Measurements from ENCODE around the gene SCN2A. TPM values are rescaled to one million over a fixed set of nuclear protein-coding genes. Genes with fewer than 3 reads are reported as not detected.

Gene SCN2A
- total RNA-seq, 2 experiments from 2014 or later, result not detected

GRCh38 chr2:165407466-165407865 is 168.3 kb downstream of the SCN2A start:
- DNase-seq, result no peak
- CTCF ChIA-PET, result no interaction called here
- no peaks in the 10 kb centered on the region for H3K9me3 Mint-ChIP-seq
- no peak overlapping the region for H3K27ac Mint-ChIP-seq
- intact Hi-C loops (cut with micrococcal nuclease), result loop anchor here (10.0 kb wide), 1 partner anchor 413 kb away; no protein-coding TSS in a partner anchor
- no peaks in the 10 kb centered on the region for H3K36me3 Mint-ChIP-seq
- H3K4me3 Mint-ChIP-seq, result no peak overlapping the region
- POLR2A ChIA-PET, result no interaction called here
- peaks cover 5% of the 10 kb centered on the region for H3K27me3 Mint-ChIP-seq
- no peaks in the 10 kb centered on the region for H3K4me1 Mint-ChIP-seq (ENCODE audit: low read depth)

- Mint-ChIP-seq H3K4me3 (no peak overlapping the region), H3K27ac (no peak overlapping the region), H3K27me3 (peaks cover 5% of the 10 kb centered on the region), H3K9me3 (no peaks in the 10 kb centered on the region), H3K36me3 (no peaks in the 10 kb centered on the region), H3K4me1 (ENCODE audit: low read depth) (no peaks in the 10 kb centered on the region)
- no peak for DNase-seq
- POLR2A ChIA-PET, result no interaction called here
- intact Hi-C loops (cut with micrococcal nuclease), result loop anchor here (10.0 kb wide), 1 partner anchor 413 kb away; no protein-coding TSS in a partner anchor
- CTCF ChIA-PET, result no interaction called here
Observed at GRCh38 chr2:165408186-165408585, 169.0 kb downstream of the SCN2A start.

GRCh38 chr2:165410276-165410675 is 171.1 kb downstream of the SCN2A start:
- Mint-ChIP-seq H3K4me1 (ENCODE audit: low read depth) (no peaks in the 10 kb centered on the region), H3K36me3 (no peaks in the 10 kb centered on the region), H3K4me3 (no peak overlapping the region), H3K27me3 (peaks cover 3% of the 10 kb centered on the region), H3K27ac (no peak overlapping the region), H3K9me3 (no peaks in the 10 kb centered on the region)
- intact Hi-C loops (cut with micrococcal nuclease), result no loop called here
- ChIA-PET CTCF (interaction anchor here (0.5 to 1.9 kb wide), 3 partner anchors 157 to 678 kb away, joined by 3 to 6 read pairs (median 3); no protein-coding TSS in a partner anchor), POLR2A (no interaction called here)
- no peak for DNase-seq

- CTCF ChIA-PET, result no interaction called here
- Mint-ChIP-seq H3K27ac (no peak overlapping the region), H3K4me1 (ENCODE audit: low read depth) (no peaks in the 10 kb centered on the region), H3K27me3 (peaks cover 1% of the 10 kb centered on the region), H3K9me3 (peaks cover 13% of the 10 kb centered on the region), H3K36me3 (no peaks in the 10 kb centered on the region), H3K4me3 (no peak overlapping the region)
- DNase-seq, result no peak
- intact Hi-C loops (cut with micrococcal nuclease), result no loop called here
- POLR2A ChIA-PET, result no interaction called here
Observed at GRCh38 chr2:165414187-165414586, 175.0 kb downstream of the SCN2A start.

- CTCF ChIA-PET, result interaction anchor here (0.6 to 2.1 kb wide), 2 partner anchors 246 to 458 kb away, joined by 3 to 10 read pairs; no protein-coding TSS in a partner anchor
- Mint-ChIP-seq H3K27me3 (peaks cover 1% of the 10 kb centered on the region), H3K4me1 (ENCODE audit: low read depth) (no peaks in the 10 kb centered on the region), H3K36me3 (no peaks in the 10 kb centered on the region), H3K9me3 (peaks cover 13% of the 10 kb centered on the region), H3K27ac (no peak overlapping the region), H3K4me3 (no peak overlapping the region)
- intact Hi-C loops (cut with micrococcal nuclease), result no loop called here
- DNase-seq, result no peak
- POLR2A ChIA-PET, result no interaction called here
Observed at GRCh38 chr2:165417009-165417408, 177.8 kb downstream of the SCN2A start.

DNA sequence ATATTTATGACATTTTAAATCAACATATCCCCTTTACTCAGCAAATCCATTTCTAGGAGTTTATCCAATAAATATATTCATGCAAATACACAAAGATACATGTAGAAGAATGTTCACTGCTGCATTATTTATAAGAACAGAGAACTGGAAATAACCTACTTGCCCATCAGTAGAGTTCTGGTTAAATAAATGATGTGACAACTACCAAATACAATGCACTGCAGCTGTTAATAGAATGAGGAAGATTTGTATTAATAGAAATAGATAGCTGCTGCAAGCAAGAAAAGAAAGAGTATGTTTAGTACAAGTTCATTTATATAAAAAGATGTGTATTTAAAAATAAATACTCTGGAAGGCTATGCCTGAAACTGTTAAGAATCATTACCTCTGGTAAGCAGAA is 181.0 kb downstream of the SCN2A start:
- H3K27me3 Mint-ChIP-seq, result no peaks in the 10 kb centered on the region
- intact Hi-C loops (cut with micrococcal nuclease), result no loop called here

GRCh38 chr2:165423081-165423480 is 183.9 kb downstream of the SCN2A start:
- POLR2A ChIA-PET, result no interaction called here
- H3K9me3 Mint-ChIP-seq, result no peaks in the 10 kb centered on the region
- peaks cover 3% of the 10 kb centered on the region for H3K27me3 Mint-ChIP-seq
- no peak overlapping the region for H3K27ac Mint-ChIP-seq
- intact Hi-C loops (cut with micrococcal nuclease), result no loop called here
- DNase-seq, result no peak
- no peaks in the 10 kb centered on the region for H3K4me1 Mint-ChIP-seq (ENCODE audit: low read depth)
- H3K36me3 Mint-ChIP-seq, result no peaks in the 10 kb centered on the region
- no peak overlapping the region for H3K4me3 Mint-ChIP-seq
- CTCF ChIA-PET, result no interaction called here

More for the DNA sequence above, 181.0 kb downstream of the SCN2A start:
- Mint-ChIP-seq H3K27ac (no peak overlapping the region), H3K4me3 (no peak overlapping the region), H3K9me3 (peaks cover 13% of the 10 kb centered on the region), H3K4me1 (ENCODE audit: low read depth) (no peaks in the 10 kb centered on the region), H3K36me3 (no peaks in the 10 kb centered on the region)
- no peak for DNase-seq
- CTCF ChIA-PET, result no interaction called here
- POLR2A ChIA-PET, result no interaction called here

DNA sequence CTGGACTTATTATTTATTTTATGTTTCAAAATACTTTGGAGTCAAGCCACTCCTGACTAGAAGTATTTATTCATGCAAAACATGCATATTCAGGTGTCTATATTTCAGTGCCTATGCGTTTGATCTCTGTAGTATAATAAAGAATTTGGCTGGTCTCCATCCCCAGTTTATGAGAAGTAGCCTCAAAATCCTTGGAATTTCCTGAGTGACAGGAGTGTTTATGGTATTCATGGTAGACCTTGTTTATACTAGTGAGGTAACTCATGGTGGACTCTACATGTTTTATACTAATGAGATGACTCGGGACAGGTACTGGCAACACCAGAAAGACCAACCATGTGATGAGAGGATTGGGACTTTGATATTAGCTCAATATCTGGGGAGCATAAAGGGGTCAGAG is 186.3 kb downstream of the SCN2A start:
- POLR2A ChIA-PET, result no interaction called here
- peaks cover 3% of the 10 kb centered on the region for H3K27me3 Mint-ChIP-seq

DNA sequence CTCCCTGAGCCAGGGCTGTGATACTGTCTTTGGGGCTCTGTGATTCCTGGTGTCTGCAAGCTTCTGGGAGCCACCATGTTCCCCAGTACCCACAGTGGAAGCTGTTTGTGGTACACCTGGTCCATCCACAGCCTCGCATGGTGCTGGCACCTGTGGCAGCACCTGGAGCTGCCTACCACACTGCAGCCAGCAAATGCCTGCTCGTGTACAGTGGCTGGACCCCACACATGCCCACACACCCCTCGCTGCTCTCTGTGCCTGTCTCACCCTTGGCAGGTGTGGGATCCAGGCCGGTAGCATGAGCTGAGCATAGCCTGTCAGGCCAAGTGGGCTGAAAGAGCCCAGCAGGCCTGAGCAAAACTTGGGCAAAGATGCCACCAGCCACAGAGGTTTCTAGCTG is 188.5 kb downstream of the SCN2A start:
- peaks cover 3% of the 10 kb centered on the region for H3K27me3 Mint-ChIP-seq
- no peaks in the 10 kb centered on the region for H3K4me1 Mint-ChIP-seq (ENCODE audit: low read depth)
- no peaks in the 10 kb centered on the region for H3K9me3 Mint-ChIP-seq
- H3K4me3 Mint-ChIP-seq, result no peak overlapping the region
- ChIA-PET POLR2A (no interaction called here), CTCF (no interaction called here)
- H3K36me3 Mint-ChIP-seq, result no peaks in the 10 kb centered on the region
- intact Hi-C loops (cut with micrococcal nuclease), result no loop called here
- DNase-seq, result no peak
- no peak overlapping the region for H3K27ac Mint-ChIP-seq

More for the DNA sequence above, 186.3 kb downstream of the SCN2A start:
- intact Hi-C loops (cut with micrococcal nuclease), result no loop called here
- no peak overlapping the region for H3K4me3 Mint-ChIP-seq
- H3K9me3 Mint-ChIP-seq, result no peaks in the 10 kb centered on the region
- CTCF ChIA-PET, result no interaction called here
- no peaks in the 10 kb centered on the region for H3K36me3 Mint-ChIP-seq
- no peak overlapping the region for H3K27ac Mint-ChIP-seq
- H3K4me1 Mint-ChIP-seq (ENCODE audit: low read depth), result no peaks in the 10 kb centered on the region
- DNase-seq, result no peak

- intact Hi-C loops (cut with micrococcal nuclease), result no loop called here
- Mint-ChIP-seq H3K27ac (no peak overlapping the region), H3K36me3 (no peaks in the 10 kb centered on the region), H3K27me3 (peaks cover 3% of the 10 kb centered on the region), H3K4me1 (ENCODE audit: low read depth) (no peaks in the 10 kb centered on the region), H3K4me3 (no peak overlapping the region), H3K9me3 (no peaks in the 10 kb centered on the region)
- no peak for DNase-seq
- ChIA-PET POLR2A (no interaction called here), CTCF (no interaction called here)
Observed at GRCh38 chr2:165428926-165429325, 189.7 kb downstream of the SCN2A start.

DNA sequence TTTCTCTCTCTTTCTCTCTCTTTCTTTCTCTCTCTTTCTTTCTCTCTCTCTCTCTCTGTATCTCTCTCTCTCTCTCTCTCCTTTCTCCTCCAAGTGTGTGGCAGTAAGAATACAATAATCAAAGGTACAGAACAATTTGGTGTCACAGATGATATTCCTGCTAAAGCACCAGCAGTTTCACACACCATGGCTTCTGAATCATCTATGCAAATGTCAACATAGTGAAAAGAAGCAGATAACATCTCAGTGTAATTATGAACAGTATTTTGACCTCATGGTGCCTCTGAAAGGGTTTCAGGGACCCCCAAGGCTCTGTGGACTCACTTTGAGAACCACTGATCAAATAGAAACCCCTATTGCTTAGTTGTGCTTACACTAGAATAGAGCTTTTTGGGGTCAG is 191.8 kb downstream of the SCN2A start:
- Mint-ChIP-seq H3K27me3 (peaks cover 3% of the 10 kb centered on the region), H3K27ac (no peak overlapping the region), H3K4me3 (no peak overlapping the region), H3K4me1 (ENCODE audit: low read depth) (no peaks in the 10 kb centered on the region), H3K36me3 (no peaks in the 10 kb centered on the region), H3K9me3 (no peaks in the 10 kb centered on the region)
- ChIA-PET POLR2A (no interaction called here), CTCF (no interaction called here)
- intact Hi-C loops (cut with micrococcal nuclease), result no loop called here
- DNase-seq, result no peak

DNA sequence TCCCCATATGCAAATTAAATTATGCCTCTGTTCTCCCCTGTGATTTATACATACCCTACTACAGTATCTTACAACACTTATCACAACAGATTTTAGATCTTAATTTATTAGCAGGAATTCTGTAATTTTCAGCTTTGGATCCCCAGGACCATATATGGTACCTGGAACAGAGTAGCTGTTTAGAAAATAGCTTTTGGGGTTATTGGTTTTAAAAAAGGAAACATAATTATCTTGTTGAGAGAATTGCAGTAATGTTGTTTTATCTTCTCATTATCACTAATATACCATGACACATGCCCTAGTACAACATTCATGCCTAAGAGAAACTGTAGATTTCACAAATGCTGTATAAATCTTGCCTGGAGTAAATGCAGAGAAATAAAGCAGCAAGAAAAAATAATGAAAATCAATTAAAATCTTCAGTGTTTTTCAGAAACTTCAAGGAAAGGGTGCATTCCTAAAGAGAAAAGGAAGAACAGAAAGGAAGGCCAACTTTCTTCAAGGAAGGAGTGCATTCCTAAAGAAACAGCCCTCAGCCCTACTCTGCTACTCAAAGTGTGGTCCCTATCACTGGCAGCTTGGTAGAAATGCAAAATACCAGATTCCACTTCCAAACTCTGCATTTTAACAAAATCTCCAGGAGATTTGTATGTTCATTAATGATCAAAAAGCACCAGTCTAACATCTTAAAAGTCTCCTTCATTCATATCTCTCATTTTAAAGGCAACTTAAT is 193.2 kb downstream of the SCN2A start:
- Mint-ChIP-seq H3K27ac (no peak overlapping the region), H3K4me1 (ENCODE audit: low read depth) (no peaks in the 10 kb centered on the region), H3K36me3 (no peaks in the 10 kb centered on the region), H3K27me3 (peaks cover 3% of the 10 kb centered on the region), H3K9me3 (no peaks in the 10 kb centered on the region), H3K4me3 (no peak overlapping the region)
- intact Hi-C loops (cut with micrococcal nuclease), result no loop called here
- DNase-seq, result no peak
- ChIA-PET POLR2A (no interaction called here), CTCF (no interaction called here)

DNA sequence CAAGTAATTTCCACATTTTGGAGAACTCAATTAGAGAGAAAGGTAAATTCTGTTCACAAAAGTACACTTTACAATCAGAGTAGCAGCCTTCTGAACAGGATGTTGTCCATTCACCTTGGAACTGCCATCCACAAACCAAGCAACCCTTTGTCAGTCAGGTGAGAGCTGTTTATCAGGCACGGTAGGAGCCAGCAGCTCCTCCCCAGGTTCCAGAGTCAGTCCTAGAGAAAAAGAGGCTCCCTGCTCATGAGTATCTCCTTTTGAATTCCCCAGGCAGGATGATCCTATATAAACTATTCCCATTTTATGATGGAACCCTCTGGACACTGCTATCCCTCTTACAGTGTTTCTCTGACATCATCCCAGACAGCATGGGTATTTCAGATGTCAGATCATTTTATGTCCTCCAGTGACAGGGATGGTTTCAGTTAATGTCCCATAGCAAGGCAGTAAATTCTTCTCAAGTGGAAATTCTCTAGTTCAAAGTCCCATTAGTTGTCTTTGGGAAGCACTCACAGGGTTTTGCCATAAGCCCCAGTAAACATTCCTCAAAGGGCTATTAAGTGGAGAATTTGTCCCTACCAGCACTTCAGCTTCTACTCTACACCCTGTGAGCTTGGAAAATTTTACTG is 195.8 kb downstream of the SCN2A start:
- ChIA-PET POLR2A (no interaction called here), CTCF (no interaction called here)
- H3K36me3 Mint-ChIP-seq, result no peaks in the 10 kb centered on the region
- H3K9me3 Mint-ChIP-seq, result no peaks in the 10 kb centered on the region
- H3K4me1 Mint-ChIP-seq (ENCODE audit: low read depth), result no peaks in the 10 kb centered on the region
- no peak for DNase-seq
- H3K27me3 Mint-ChIP-seq, result no peaks in the 10 kb centered on the region
- intact Hi-C loops (cut with micrococcal nuclease), result no loop called here
- no peak overlapping the region for H3K4me3 Mint-ChIP-seq
- no peak overlapping the region for H3K27ac Mint-ChIP-seq
